Right atrium auricular region (tissue), 2 donors: ENCODE measurements around the gene OCLN. TPM values are rescaled to one million over a fixed set of nuclear protein-coding genes. Genes with fewer than 3 reads are reported as not detected.

Experiments used
- DNase-seq: peaks from one replicate; pipeline ENCODE4 v3.0.0-alpha.2; 2019; ENCODE audit warnings: low spot score
- H3K27ac ChIP-seq, 2 donors: fragments of 200-600 bp; sonication (generic); 1 replicate in 1 of 2; 2 replicates in 1 of 2; pipeline ENCODE4 v1.5.1; 2016 to 2019
- H3K27me3 ChIP-seq, 2 donors: fragments of 200-600 bp; sonication (generic); one replicate each; pipeline versions ENCODE4 v1.5.1 to v1.6.0; 2017 to 2019
- H3K36me3 ChIP-seq: fragments of 200-600 bp; sonication (generic); one replicate; pipeline ENCODE4 v1.5.1; 2016
- H3K4me1 ChIP-seq, 2 donors: fragments of 200-600 bp; sonication (generic); one replicate each; pipeline versions ENCODE4 v1.5.1 to v1.6.0; 2017 to 2019
- H3K4me3 ChIP-seq, 2 donors: fragments of 200-600 bp; sonication (generic); 1 replicate in 1 of 2; 2 replicates in 1 of 2; pipeline ENCODE4 v1.5.1; 2017 to 2019; ENCODE audit warnings: mild to moderate bottlenecking in 1 of 2, moderate library complexity in 1 of 2
- H3K9me3 ChIP-seq, 2 donors: fragments of 200-600 bp; sonication (generic); one replicate each; pipeline ENCODE4 v1.5.1; 2019
- CTCF ChIP-seq, 2 donors: fragments of 200-600 bp; sonication (generic); IDR thresholded peaks; one replicate each; pipeline ENCODE4 v1.5.1; 2019; ENCODE audit warnings: antibody characterized with exemption in 2 of 2
- total RNA-seq, 2 donors: library from RNA; depleted of rRNA; stranded (reverse); fragments of >200 nt; gene quantifications; one replicate each; pipeline ENCODE4 v1.1.0, GENCODE V29; 2016

OCLN gene
- total RNA-seq, 2 donors from 2014 or later = 2.7 to 3.2 TPM

- Histone ChIP-seq H3K4me1 (peaks cover 0 to 24% of the 10 kb centered on the region in 2 donors), H3K27ac (no peak overlapping the region), H3K27me3 (peaks cover 0 to 6% of the 10 kb centered on the region in 2 donors), H3K4me3 (no peak overlapping the region), H3K36me3 (no peaks in the 10 kb centered on the region), H3K9me3 (no peaks in the 10 kb centered on the region)
- no peak for DNase-seq
- TF ChIP-seq CTCF (IDR thresholded peaks at IDR 0.05) = no peak
Measured at GRCh38 chr5:69489246-69489645, 3.3 kb upstream of the OCLN start.

GRCh38 chr5:69491027-69491426, 1.6 kb upstream of the OCLN start:
- Histone ChIP-seq H3K4me1 (peaks cover 0 to 25% of the 10 kb centered on the region in 2 donors), H3K9me3 (no peaks in the 10 kb centered on the region), H3K27ac (no peak overlapping the region), H3K4me3 (no peak overlapping the region), H3K36me3 (no peaks in the 10 kb centered on the region), H3K27me3 (peaks cover 0 to 6% of the 10 kb centered on the region in 2 donors)
- no peak for TF ChIP-seq CTCF (IDR thresholded peaks at IDR 0.05)
- DNase-seq = no peak

- TF ChIP-seq CTCF (IDR thresholded peaks at IDR 0.05) = no peak
- H3K27me3 ChIP-seq = peaks cover 0 to 6% of the 10 kb centered on the region in 2 donors
Measured at GRCh38 chr5:69491838-69492390, 676 bp upstream of the OCLN start.

GRCh38 chr5:69492923-69493395, 369 bp downstream of the OCLN start:
- no peaks in the 10 kb centered on the region for H3K9me3 ChIP-seq
- no peak for DNase-seq
- H3K27ac ChIP-seq = no peak overlapping the region
- H3K4me3 ChIP-seq = peak overlapping the region; percentile 47 to 61
- peaks cover 0 to 25% of the 10 kb centered on the region in 2 donors for H3K4me1 ChIP-seq
- H3K36me3 ChIP-seq = no peaks in the 10 kb centered on the region
- peaks cover 0 to 6% of the 10 kb centered on the region in 2 donors for H3K27me3 ChIP-seq
- no peak for TF ChIP-seq CTCF (IDR thresholded peaks at IDR 0.05)

More at GRCh38 chr5:69491838-69492390, 676 bp upstream of the OCLN start:
- H3K4me1 ChIP-seq = peaks cover 0 to 25% of the 10 kb centered on the region in 2 donors
- peak overlapping the region; percentile 47 to 61 for H3K4me3 ChIP-seq
- H3K9me3 ChIP-seq = no peaks in the 10 kb centered on the region
- DNase-seq = no peak
- H3K36me3 ChIP-seq = no peaks in the 10 kb centered on the region
- no peak overlapping the region for H3K27ac ChIP-seq

GRCh38 chr5:69493396-69494133, 975 bp downstream of the OCLN start:
- no peak for DNase-seq
- H3K36me3 ChIP-seq = no peaks in the 10 kb centered on the region
- H3K4me1 ChIP-seq = peaks cover 0 to 25% of the 10 kb centered on the region in 2 donors
- H3K4me3 ChIP-seq = peak overlapping the region; percentile 47 to 61
- no peaks in the 10 kb centered on the region for H3K9me3 ChIP-seq
- no peak overlapping the region for H3K27ac ChIP-seq
- no peak for TF ChIP-seq CTCF (IDR thresholded peaks at IDR 0.05)
- H3K27me3 ChIP-seq = peaks cover 0 to 6% of the 10 kb centered on the region in 2 donors
